IMR-90 (cell line): ENCODE measurements around the gene KRT38. TPM values are rescaled to one million over a fixed set of nuclear protein-coding genes. Genes with fewer than 3 reads are reported as not detected.

Experiments used
- microRNA-seq, 2 experiments: library from miRNA; stranded (forward) in 1 of 2; unstranded in 1 of 2; fragments of 10-50 nt in 1 of 2; fragments of <30 nt in 1 of 2; gene quantifications in 1 of 2; microRNA quantifications in 1 of 2; one replicate each; pipeline versions ENCODE3 to v1.1.0; 2013 to 2020; ENCODE audit not compliant: insufficient read depth in 1 of 2, insufficient read length in 1 of 2, unreplicated experiment in 1 of 2
- polyA plus RNA-seq, 3 experiments: library from polyadenylated mRNA; depleted of rRNA; stranded (reverse); fragments of >200 nt; gene quantifications; 2 replicates each; pipeline ENCODE4 v1.2.3, GENCODE V29; 2012; ENCODE audit warnings: low replicate concordance in 1 of 3
- small RNA-seq, 5 experiments: library from RNA; depleted of rRNA; stranded (forward); fragments of <200 nt; gene quantifications; one replicate each; pipeline ENCODE3, GENCODE V24; 2012
- total RNA-seq: library from RNA; depleted of rRNA; stranded (reverse); fragments of >200 nt; gene quantifications from 2 replicates; pipeline ENCODE4 v1.2.3, GENCODE V29; 2012; rRNA removed

Gene KRT38
- total and polyA plus RNA-seq, 2 of the 4 experiments (the other 2 are of a cell fraction), result 0.09 TPM; not detected in 1

Small RNA genes lying within 50 kb of the gene (microRNA-seq; reads per million reads assigned to microRNA genes)
- gene RNU2-32P (ENCODE audit: insufficient read depth, insufficient read length), result not detected

Small RNA genes lying within 50 kb of the gene (small RNA-seq; reads per million reads assigned to genes)
- gene RNU2-32P, result 1.5 to 266 (median 6.9) reads per million in 5 experiments

Other genes starting within 250 kb of the KRT38 start
- not detected in 2 replicates for gene KRTAP9-2, start 214.3 kb downstream of the KRT38 start, total RNA-seq
- not detected in 2 replicates for gene KRTAP9-2, start 214.3 kb downstream of the KRT38 start, polyA plus RNA-seq (2012; rRNA removed)
- gene KRTAP9-3, start 208.5 kb downstream of the KRT38 start, total RNA-seq, result not detected in 2 replicates
- gene KRTAP9-3, start 208.5 kb downstream of the KRT38 start, polyA plus RNA-seq (2012; rRNA removed), result not detected in 2 replicates
- gene KRTAP9-8, start 203.0 kb downstream of the KRT38 start, total RNA-seq, result not detected in 2 replicates
- gene KRTAP9-8, start 203.0 kb downstream of the KRT38 start, polyA plus RNA-seq (2012; rRNA removed), result not detected in 2 replicates
- gene KRTAP9-4, start 191.3 kb downstream of the KRT38 start, total RNA-seq, result not detected in 2 replicates
- gene KRTAP9-4, start 191.3 kb downstream of the KRT38 start, polyA plus RNA-seq (2012; rRNA removed), result not detected in 2 replicates
- not detected in 2 replicates for gene KRTAP9-9, start 185.6 kb downstream of the KRT38 start, total RNA-seq
- not detected in 2 replicates for gene KRTAP9-9, start 185.6 kb downstream of the KRT38 start, polyA plus RNA-seq (2012; rRNA removed)
- gene KRTAP9-6, start 175.6 kb downstream of the KRT38 start, total RNA-seq, result not detected in 2 replicates
- gene KRTAP9-6, start 175.6 kb downstream of the KRT38 start, polyA plus RNA-seq (2012; rRNA removed), result not detected in 2 replicates
- not detected in 2 replicates for gene KRTAP9-7, start 165.3 kb downstream of the KRT38 start, total RNA-seq
- not detected in 2 replicates for gene KRTAP9-7, start 165.3 kb downstream of the KRT38 start, polyA plus RNA-seq (2012; rRNA removed)
- gene KRTAP29-1, start 138.1 kb downstream of the KRT38 start, total RNA-seq, result not detected in 2 replicates
- gene KRTAP29-1, start 138.1 kb downstream of the KRT38 start, polyA plus RNA-seq (2012; rRNA removed), result not detected in 2 replicates
- gene KRTAP16-1, start 131.7 kb downstream of the KRT38 start, total RNA-seq, result not detected in 2 replicates
- not detected in 2 replicates for gene KRTAP16-1, start 131.7 kb downstream of the KRT38 start, polyA plus RNA-seq (2012; rRNA removed)
- not detected in 2 replicates for gene KRTAP17-1, start 125.3 kb downstream of the KRT38 start, total RNA-seq
- not detected in 2 replicates for gene KRTAP17-1, start 125.3 kb downstream of the KRT38 start, polyA plus RNA-seq (2012; rRNA removed)
- gene KRT33A, start 90.2 kb downstream of the KRT38 start, total RNA-seq, result not detected in 2 replicates
- gene KRT33A, start 90.2 kb downstream of the KRT38 start, polyA plus RNA-seq (2012; rRNA removed), result not detected in 2 replicates
- 0.18 and 0.28 TPM in 2 replicates for gene KRT33B, start 71.2 kb downstream of the KRT38 start, total RNA-seq
- 0.14 and 0.22 TPM in 2 replicates for gene KRT33B, start 71.2 kb downstream of the KRT38 start, polyA plus RNA-seq (2012; rRNA removed)
- gene KRT34, start 58.7 kb downstream of the KRT38 start, total RNA-seq, result 3.6 and 3.9 TPM in 2 replicates
- gene KRT34, start 58.7 kb downstream of the KRT38 start, polyA plus RNA-seq (2012; rRNA removed), result 3.4 and 4.2 TPM in 2 replicates
- gene KRT31, start 43.4 kb downstream of the KRT38 start, total RNA-seq, result not detected in 2 replicates
- gene KRT31, start 43.4 kb downstream of the KRT38 start, polyA plus RNA-seq (2012; rRNA removed), result 0.05 TPM in 1 of 2 replicates, not detected in the other
- gene KRT37, start 16.4 kb downstream of the KRT38 start, total RNA-seq, result not detected in 2 replicates
- not detected in 2 replicates for gene KRT37, start 16.4 kb downstream of the KRT38 start, polyA plus RNA-seq (2012; rRNA removed)
- gene KRT32, start 26.4 kb upstream of the KRT38 start, total RNA-seq, result not detected in 2 replicates
- gene KRT32, start 26.4 kb upstream of the KRT38 start, polyA plus RNA-seq (2012; rRNA removed), result 0.06 and 0.09 TPM in 2 replicates
- not detected in 2 replicates for gene KRT35, start 40.2 kb upstream of the KRT38 start, total RNA-seq
- not detected in 2 replicates for gene KRT35, start 40.2 kb upstream of the KRT38 start, polyA plus RNA-seq (2012; rRNA removed)
- not detected in 2 replicates for gene KRT36, start 48.9 kb upstream of the KRT38 start, total RNA-seq
- gene KRT36, start 48.9 kb upstream of the KRT38 start, polyA plus RNA-seq (2012; rRNA removed), result not detected in 2 replicates
- gene KRT13, start 64.6 kb upstream of the KRT38 start, total RNA-seq, result 0.18 and 0.28 TPM in 2 replicates
- gene KRT13, start 64.6 kb upstream of the KRT38 start, polyA plus RNA-seq (2012; rRNA removed), result 0.56 and 0.60 TPM in 2 replicates
- 2.9 and 3.6 TPM in 2 replicates for gene KRT15, start 77.9 kb upstream of the KRT38 start, total RNA-seq
- 5.3 and 7.6 TPM in 2 replicates for gene KRT15, start 77.9 kb upstream of the KRT38 start, polyA plus RNA-seq (2012; rRNA removed)
- gene KRT19, start 87.3 kb upstream of the KRT38 start, total RNA-seq, result 14.7 and 18.1 TPM in 2 replicates
- 12.0 and 12.5 TPM in 2 replicates for gene KRT19, start 87.3 kb upstream of the KRT38 start, polyA plus RNA-seq (2012; rRNA removed)
- not detected in 2 replicates for gene KRT9, start 131.1 kb upstream of the KRT38 start, total RNA-seq
- not detected in 2 replicates for gene KRT9, start 131.1 kb upstream of the KRT38 start, polyA plus RNA-seq (2012; rRNA removed)
- gene KRT14, start 145.9 kb upstream of the KRT38 start, total RNA-seq, result not detected in 2 replicates
- gene KRT14, start 145.9 kb upstream of the KRT38 start, polyA plus RNA-seq (2012; rRNA removed), result not detected in 2 replicates
- not detected in 2 replicates for gene KRT16, start 171.8 kb upstream of the KRT38 start, total RNA-seq
- not detected in 2 replicates for gene KRT16, start 171.8 kb upstream of the KRT38 start, polyA plus RNA-seq (2012; rRNA removed)
- 2.5 TPM in 2 replicates for gene KRT17, start 183.6 kb upstream of the KRT38 start, total RNA-seq
- 4.6 and 5.3 TPM in 2 replicates for gene KRT17, start 183.6 kb upstream of the KRT38 start, polyA plus RNA-seq (2012; rRNA removed)
- 89.4 and 102 TPM in 2 replicates for gene EIF1, start 247.9 kb upstream of the KRT38 start, total RNA-seq
- gene EIF1, start 247.9 kb upstream of the KRT38 start, polyA plus RNA-seq (2012; rRNA removed), result 381 and 388 TPM in 2 replicates